Brain pericyte (primary cell): ENCODE data around the gene PUM1.

Source experiments
- DNase-seq: peaks from one replicate; pipeline ENCODE4 v3.0.0-alpha.2; 2012; ENCODE audit warnings: low read depth, low spot score

Gene PUM1

DNA sequence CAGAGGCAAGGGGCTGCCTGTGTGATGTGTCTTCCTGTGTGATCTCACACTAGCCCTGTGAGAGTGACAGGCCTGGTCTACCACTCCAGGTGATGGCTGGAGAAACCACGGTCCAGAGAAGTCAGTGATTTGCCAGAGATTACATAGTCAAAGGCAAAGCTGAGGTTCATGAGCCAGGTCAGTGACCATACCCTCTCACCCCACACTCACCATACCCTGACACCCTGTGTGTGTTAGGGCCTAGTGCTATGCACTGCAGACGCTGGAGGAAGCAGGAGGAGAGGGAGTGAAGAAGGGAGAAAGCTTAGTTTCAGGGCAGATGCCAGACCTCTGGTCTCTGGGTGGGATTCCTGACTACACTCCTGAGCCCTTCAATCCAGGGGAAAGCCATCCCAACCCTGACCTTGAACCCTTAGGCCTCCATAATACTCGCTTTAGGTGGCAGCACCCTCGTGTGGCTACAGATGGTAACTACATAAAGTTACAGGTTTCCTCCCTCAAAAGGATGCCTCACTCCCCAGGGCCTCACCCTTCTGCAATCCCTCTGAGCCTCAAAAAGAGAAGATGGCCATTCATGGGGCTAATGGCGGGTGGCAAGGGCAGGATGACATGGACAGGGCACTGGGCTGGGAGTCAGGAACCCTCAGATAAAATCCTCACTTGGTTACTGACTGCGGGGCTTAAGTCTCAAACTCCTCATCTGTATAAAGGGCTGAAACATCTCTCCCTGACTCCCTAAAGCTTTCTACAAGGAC, 136.2 kb downstream of the PUM1 start:
- DNase-seq, result no peak

DNA sequence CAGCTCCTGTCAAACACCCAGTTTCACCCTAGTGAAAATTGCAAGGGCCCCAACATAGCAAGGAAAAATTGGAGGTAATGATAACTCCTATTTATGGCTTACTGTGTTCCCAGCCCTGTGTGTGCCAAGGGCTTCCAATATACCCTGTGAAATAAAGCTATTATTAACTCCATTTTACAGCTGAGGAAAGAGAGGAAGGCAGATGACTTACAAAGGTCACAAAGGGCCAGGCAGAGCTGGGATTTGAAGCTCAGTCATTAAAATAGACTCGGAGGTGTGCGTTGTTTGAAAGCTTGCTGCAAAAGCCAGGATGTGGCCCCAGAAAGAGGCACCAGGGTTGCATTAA, 136.8 kb downstream of the PUM1 start:
- no peak for DNase-seq

DNA sequence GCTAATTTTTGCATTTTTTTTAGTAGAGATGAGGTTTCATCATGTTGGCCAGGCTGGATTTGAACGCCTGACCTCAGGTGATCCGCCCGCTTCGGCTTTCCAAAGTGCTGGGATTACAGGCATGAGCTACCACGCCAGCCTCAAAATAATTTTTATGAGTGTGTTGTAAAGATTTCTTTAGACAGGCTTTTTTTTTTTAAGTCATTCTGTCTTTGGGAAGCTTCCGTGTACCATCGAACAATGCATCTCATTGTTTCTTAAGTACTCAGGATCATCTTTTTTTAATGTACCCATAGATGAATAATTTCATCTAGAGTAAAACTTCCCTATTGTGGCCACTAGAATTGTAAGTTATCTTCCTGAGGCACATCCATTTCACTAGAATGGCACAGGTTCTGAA, 137.3 kb downstream of the PUM1 start:
- DNase-seq, result no peak

DNA sequence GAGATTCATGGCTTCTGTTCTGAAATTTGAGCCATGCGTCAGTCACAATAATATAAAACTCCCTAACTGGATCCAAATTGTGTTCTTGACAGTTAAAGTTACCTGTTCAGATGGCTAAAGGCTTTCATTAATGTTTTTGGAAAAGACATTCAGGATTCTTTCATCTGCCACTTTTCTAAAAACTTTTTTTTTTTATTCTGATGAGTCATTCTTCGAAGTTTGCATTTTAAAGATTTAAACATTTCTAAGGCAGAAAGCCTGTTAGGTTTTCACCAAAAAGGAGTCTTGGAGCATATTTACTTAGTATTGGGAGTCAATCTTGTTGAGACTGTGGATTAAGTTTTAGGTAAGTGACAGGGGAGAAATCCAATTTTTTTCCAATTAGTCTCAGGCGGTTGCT, 138.1 kb downstream of the PUM1 start:
- DNase-seq, result no peak

DNA sequence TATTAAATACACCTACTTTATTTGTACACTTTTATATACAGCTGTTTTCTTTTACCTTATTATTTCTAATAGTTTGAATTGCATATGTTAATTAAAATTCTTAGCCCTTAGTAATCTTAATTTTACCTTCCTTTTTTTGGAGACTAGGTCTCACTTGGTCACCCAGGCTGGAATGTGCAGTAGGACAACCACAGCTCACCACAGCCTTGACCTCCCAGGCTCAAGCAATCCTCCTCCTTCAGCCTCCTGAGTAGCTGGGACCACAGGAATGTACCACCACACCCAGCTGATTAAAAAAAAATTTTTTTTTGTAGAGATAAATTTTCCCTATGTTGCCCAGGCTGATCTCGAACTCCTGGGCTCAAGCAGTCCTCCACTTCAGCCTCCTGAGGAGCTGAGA, 141.9 kb downstream of the PUM1 start:
- DNase-seq, result no peak

DNA sequence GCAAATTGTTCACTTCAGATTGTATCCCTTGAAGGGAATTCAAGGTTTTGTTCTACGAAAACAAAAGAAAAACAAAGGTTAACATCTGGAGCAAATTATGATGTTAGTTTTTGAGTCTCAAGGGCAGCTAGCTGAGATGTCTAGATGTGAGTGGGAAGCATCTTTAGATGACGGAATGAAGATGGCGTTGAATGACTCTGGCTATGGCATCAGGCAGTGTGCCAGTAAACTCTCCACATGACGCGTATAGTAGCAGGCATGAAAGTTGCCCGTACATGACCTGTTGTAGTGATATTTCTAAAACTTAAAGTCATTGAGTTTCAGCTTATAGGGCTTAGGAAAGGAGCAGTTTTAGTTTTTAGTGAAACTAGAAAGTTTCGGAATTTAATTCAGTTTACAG, 144.7 kb downstream of the PUM1 start:
- DNase-seq, result peak; percentile 75

DNA sequence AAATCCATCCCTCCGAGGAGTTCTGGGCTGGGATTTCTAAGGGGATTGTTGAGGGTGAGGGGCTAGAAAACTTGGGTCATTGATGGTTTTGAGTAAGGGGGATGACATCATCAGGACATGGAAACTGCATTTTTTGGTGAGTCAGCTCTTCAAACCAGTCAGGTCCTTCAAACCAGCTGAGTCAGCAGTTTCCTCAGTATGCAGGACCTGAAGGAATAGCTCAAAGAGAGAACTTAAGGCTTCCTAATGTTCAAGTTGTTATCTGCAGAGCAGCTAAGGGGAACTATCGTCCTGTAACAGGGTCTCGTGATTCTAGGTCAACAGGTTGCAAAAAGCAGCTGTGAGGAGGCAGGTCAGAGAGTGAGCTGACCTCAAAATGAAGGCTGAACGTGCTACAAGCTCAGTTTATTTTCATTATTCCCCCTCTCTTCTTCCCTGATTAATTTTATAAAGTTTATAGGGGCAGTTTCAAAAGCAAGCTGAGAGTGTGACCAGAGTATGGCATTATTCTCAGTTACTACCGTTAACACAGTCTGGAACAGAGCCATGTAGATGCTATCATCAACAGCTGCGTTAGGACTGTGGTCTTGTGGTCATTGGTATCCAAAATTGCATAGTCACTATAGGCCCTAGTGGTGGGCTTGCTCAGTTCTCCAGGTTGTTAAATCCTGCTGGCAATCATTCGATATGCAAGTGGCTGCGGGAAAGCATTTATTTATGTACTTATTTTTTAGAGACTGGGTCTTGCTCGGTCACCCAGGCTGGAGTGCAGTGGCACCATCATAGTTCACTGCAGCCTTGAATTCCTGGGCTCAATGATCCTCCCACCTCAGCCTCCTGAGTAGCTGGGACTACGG, 146.3 kb downstream of the PUM1 start:
- no peak for DNase-seq

DNA sequence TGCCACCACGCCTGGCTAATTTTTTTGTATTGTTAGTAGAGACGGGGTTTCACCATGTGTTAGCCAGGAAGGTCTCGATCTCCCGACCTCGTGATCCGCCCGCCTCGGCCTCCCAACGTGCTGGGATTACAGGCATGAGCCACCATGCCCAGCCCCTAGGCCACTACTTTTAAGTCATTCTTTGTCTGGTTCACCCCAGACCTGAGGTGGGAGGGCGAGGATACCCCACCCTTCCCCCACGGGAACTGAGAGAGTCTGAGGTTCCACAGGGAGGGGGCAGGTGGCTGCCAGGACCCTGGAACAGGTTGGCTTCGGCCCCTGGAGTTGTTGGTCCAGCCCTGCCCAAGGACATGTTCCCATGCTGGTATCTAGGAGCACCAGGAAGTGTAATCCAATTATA, 149.2 kb downstream of the PUM1 start:
- DNase-seq, result no peak

DNA sequence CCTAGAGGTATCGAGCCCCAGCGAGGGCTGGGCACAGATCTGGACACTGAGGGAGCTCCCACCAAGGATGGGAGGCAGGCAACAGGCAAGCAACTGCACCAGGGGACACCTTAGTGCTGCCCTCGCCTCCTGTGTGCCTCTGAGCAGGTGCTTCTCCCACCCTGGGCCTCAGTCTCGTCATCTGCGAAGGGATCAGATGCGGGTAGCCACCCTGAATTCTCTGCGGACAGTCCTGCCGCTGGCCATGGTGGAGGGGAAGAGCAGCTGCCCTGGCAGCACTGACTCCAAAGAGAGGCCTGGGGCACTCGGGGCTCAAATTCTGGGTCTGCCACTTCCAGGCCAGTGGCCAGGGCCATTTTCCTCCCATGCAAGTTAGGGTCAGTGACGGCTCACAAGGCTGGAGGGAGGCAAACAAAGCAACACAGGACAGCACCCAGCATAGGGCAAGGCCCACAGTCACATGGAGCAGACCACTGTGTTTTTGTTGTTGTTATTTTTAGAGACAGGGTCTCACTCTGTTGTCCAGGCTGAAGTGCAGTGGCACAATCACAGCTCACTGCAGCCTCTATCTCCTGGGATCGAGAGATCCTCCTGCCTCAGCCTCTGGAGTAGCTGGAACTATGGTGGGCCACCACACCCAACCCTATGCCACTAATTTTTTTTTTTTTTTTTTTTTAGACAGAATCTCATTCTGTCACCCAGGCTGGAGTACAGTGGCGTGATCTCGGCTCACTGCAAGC, 149.9 kb downstream of the PUM1 start:
- DNase-seq, result no peak

DNA sequence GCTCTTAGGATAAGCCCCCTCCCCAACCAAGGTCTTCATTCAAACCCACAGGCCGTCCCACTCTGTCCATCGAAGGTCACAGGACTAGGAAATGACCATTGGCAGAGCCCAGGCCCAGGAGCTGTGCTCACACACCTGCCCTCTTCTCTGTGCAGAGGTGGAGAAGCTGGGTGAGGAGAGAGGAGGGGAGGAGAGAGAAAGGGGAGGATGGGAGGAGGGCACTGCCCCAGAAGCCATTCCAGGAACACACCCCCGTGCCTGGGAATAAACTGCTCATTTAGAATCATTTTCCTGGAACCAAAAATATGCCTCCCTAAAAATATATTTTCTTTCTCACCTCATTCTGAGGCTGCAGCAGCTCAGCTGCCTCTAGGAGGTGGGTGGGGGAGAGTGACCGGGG, 150.6 kb downstream of the PUM1 start:
- no peak for DNase-seq

DNA sequence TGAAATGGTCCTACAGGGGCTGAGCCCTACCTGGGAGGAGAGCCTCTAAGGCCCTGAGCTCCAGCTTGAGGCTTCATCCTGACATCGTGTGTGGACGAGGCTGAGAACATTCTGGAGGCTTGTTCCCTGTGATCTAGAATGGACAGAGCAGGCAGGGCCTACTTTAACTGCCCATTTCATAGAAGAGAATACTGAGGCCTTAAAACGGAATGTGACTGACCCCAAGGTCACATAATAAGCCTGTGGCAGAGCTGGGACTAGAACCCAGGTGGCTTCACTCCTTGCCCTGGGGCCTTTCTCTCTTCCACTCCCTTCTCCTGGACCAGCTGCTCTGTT, 151.0 kb downstream of the PUM1 start:
- DNase-seq, result no peak

DNA sequence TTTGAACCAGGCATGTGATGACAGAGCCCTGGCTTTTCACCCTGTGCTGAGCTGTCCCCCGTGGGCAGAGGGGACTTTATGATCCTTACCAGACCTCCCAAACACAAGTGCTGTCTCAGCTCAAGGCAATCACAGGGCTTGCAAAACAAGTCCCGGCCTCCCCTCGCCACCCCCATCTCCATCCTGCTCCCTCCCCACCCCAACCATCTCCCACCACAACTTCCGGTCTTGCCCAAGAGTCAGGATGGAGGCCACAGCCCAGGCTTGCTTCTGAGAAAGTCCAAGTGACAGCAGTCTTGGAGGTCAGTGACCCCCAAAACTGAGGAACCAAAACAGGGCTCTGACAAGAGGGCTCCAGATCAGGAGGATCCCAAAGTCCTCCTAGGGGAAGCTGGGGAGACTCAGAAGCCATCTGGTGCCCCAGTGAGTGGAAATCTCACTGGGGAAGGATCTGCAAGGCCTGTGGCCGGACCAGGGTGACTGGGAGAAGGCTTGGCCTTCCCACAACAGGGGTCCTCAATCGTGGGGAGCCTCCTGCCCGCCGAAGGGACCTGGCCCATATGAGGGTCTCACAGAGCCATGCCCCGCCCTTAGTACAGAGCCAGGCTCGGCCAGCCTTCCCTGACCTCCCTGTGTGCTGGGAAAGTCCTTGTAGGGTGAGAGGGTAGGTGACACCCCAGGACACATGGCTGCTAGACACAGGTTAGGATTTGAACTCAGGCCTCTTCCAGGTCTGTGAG, 152.4 kb downstream of the PUM1 start:
- DNase-seq, result no peak

DNA sequence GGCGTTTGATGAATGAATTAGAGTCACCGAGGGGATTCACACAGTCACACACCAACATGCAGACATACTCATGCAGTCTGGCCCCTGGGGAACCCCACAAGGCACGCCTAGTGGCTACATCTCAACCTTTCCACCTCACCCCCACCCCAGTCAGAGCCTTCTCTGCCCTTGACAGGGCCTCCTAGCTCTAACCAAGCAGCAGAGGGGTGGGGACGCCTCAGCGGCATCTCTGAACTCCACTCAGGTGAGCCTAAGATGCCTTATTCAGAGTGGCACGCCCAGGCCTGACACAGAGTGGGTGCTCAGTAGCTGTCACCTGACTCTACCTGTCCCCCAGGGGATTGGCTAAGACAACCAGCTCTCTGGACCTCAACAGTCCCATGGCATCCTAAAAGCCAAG, 153.3 kb downstream of the PUM1 start:
- DNase-seq, result no peak

DNA sequence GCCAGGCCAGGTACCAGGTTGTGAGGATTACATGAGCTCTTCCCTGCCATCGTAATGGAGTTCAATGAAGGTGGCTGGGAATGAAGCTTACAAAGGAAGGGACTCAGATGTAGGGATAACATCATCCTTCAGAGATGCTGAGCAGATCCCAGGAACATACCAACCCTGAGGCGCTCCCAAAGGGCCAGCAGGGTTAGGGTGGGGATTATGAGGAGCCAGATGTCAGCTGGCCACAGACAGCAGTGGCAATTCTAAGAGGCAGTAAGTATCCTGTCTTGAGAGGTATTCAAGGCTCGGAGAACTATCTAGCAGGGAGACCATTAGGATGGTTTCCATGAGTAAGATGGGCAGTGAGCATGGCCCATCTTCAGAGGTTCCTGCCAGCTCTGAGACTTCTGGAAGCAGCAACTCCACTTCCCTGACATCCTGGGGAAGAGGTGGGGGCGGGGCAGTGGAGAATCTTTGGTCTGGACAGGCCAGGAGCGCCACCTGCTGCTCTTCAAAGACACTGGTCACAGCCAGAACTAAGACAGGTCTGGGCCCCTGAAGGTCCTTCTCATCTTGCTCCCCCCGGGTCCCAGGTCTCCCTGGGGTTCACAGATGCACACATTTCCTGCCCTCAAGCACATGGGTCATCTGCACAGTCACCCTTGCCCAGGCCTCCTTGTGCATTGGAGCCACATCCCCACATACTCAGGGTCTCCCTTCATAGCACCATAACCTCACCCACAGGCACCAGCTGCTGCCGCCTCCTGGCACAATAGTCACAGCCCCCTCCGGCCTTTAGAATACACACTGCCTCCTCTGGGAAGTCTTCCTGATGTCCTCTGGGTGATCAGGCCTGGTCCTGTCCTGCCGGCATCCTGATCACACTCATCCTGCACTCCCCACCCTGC, 154.2 kb downstream of the PUM1 start:
- peak; percentile 45 for DNase-seq

DNA sequence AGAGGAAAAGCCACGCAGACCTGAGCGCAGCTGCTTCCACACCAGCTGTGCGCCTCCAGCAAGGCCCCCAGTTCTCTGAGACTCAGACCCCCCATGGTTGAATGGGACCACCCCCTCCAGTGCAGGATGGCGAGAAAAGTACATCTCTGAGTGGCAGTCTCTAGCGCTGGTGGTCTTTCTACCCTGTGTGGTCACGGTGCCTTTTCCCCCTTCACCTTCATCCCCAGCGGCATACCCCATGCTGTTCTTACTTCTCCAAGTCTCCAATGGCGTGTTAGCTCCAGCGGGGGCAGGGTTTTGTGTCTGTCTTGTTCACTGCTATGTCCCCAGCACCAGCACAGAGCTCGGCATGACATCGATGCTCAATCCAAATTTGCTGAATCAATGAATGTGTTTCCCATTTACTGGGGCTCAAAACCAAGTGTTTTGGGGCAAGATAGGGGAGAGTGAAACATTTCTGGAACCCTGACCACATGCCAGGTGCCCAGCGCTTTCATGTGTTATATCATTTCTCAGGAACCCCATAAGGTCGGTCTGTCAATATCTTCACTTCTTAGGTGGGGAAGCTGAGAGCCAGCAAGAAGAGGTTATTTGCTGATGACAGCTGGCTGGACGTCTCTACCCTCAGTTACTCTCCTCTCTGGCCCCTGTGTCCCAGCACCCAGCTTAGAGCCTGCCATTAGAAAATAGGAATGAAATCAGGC, 156.0 kb downstream of the PUM1 start:
- no peak for DNase-seq

DNA sequence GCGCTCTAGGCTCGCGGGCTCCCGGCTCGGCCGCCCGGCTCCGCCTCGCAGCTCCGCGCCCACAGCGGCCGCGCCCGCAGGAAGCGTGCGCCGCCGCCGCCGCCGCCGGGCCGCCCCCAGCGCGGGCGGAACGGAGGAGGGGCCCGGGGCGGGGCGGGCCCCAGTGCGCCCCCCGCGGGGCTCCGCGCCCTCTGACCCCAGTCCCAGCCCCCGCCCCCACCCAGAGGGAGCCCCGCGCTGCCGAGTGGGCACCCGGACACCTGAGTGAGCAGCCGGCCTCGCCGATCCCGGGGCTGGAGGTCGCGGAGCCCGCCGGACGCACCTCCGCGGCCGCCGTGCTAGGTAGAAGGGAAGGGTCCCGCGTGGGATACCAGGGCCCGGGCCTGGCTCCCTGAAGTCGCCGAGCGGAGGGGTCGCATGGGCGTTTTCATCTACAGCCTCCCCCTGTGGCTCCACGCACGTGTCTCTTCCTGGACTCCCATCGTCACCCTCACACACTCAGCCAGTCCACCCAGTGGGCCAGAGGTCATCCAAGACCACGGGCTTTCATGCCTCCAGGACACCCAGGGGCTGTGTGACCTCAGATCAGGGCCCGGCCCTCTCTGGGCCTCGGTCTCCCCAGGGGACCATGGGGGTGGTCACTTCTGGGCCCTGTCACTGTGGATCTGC, 156.7 kb downstream of the PUM1 start, which contains the start of gene SDC3:
TSS of gene SDC3 (minus strand) at position 63 of the 669 bp plus-strand sequence. CDS start 172 bp downstream, outside the sequence.
- DNase-seq, result no peak

DNA sequence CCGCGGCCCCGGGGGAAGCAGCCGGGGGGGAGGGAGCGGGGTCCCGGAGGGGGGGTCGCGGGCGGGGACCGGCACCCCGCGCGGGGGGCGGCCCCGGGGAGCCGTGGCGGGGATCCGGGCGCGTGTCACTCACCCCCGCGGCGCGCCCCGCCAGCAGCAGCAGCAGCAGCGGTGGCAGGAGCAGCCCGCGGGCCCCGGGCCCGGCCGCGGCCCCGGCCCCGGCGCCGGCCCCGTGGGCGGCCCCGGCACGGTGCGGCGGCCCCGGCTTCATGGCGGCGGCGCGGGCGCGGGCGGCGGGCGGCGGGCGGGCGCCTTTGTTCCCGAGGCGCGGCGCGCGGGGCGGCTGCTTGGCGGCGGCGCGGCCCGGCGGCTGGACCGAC, 157.2 kb downstream of the PUM1 start:
- no peak for DNase-seq

DNA sequence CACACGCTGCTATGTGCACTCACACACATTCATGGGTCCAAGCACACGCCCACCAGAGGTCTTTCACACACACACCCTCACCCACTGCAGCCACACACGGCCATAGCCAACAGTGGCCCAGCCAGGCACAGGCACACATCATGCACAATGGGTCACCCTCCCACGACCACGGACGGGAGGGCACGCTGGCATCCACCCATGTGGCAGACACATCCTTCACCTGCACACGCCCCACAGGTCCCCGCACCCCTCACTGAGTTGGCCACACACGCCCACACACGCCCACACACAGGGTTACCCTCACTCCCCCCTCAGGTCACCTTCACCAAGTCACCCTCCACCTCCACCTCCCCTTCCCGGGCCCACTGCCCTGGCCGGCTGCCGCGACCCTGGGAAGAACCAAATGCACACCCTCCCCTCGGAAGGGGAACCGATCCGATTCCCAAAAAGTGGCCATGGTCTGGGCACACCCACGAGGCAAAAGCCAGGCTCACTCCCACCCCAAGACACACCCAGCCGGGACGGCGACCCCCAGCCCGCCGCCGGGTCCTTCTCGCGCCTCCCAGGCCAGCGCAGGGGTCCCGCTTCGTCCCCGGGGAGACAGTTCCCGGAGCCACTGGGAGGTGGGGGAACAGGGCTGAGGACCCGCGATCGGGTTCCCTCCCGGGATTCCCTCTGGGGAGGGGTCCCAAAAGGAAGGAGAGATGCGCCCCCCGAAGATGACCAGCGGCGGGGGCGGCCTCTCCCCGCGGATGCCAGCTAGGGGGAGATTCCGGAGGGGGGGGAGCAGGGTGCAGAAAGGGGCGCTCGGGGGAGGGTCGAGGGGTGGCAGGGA, 157.8 kb downstream of the PUM1 start:
- no peak for DNase-seq
